SK-N-SH (cell line): ENCODE data around the gene MORN2. TPM values are rescaled to one million over a fixed set of nuclear protein-coding genes. Genes with fewer than 3 reads are reported as not detected.

Experiments
- CTCF ChIA-PET: fragments of 300-600, 350-600 bp; formaldehyde crosslinking; extraction: SDS; loops from one replicate; lab custom pipeline; 2021; lab: Yijun Ruan, JAX
- POLR2A ChIA-PET: fragments of 350-600 bp; sonication (Branson Sonifier 250); formaldehyde crosslinking; extraction: SDS; loops from one replicate; lab custom pipeline; 2020; ENCODE audit warnings: antibody characterized with exemption, inconsistent platforms; lab: Yijun Ruan, JAX
- DNase-seq: peaks from one replicate; pipeline ENCODE4 v3.0.0; 2012
- H2AFZ ChIP-seq: fragments of 200-600 bp; sonication (generic); 2 replicates; pipeline ENCODE4 v1.8.1; 2016; ENCODE audit warnings: antibody characterized with exemption, mild to moderate bottlenecking, low read depth
- H3F3A ChIP-seq: fragments of 200-600 bp; sonication (generic); replicated peaks from 2 replicates; pipeline ENCODE3; 2016; ENCODE audit warnings: antibody characterized with exemption, mild to moderate bottlenecking; ENCODE audit not compliant: insufficient read depth
- H3K27ac ChIP-seq, 2 experiments: fragments of 200-500 bp in 1 of 2; fragments of 200-600 bp in 1 of 2; sonication (Bioruptor generic) in 1 of 2; sonication (generic), shearing (Covaris generic) in 1 of 2; 2 replicates each; pipeline versions ENCODE4 v1.5.1 to v1.6.1; 2014 to 2016; ENCODE audit warnings: low read depth in 2 of 2, inconsistent platforms in 1 of 2, low read length in 1 of 2, mild to moderate bottlenecking in 1 of 2, mixed read lengths in 1 of 2
- H3K27me3 ChIP-seq: fragments of 200-600 bp; sonication (generic), shearing (Covaris generic); 2 replicates; pipeline ENCODE4 v1.6.1; 2016; ENCODE audit warnings: mixed run types; ENCODE audit not compliant: insufficient read depth
- H3K36me3 ChIP-seq, 2 experiments: fragments of 200-500 bp in 1 of 2; fragments of 200-600 bp in 1 of 2; sonication (Bioruptor generic) in 1 of 2; sonication (generic) in 1 of 2; replicated peaks in 1 of 2; 2 replicates each; pipeline versions ENCODE3 to v1.5.1; 2014 to 2016; ENCODE audit warnings: low read length in 1 of 2, mild to moderate bottlenecking in 1 of 2; ENCODE audit not compliant: insufficient read depth in 2 of 2, control insufficient read depth in 1 of 2
- H3K4me1 ChIP-seq, 2 experiments: fragments of 200-500 bp in 1 of 2; fragments of 200-600 bp in 1 of 2; sonication (Bioruptor generic) in 1 of 2; sonication (generic), shearing (Covaris generic) in 1 of 2; 2 replicates each; pipeline versions ENCODE4 v1.5.1 to v1.6.1; 2014 to 2016; ENCODE audit warnings: low read depth in 1 of 2, low read length in 1 of 2, mixed run types in 1 of 2; ENCODE audit not compliant: insufficient read depth in 2 of 2, control insufficient read depth in 1 of 2
- H3K4me2 ChIP-seq: fragments of 200-600 bp; sonication (generic), shearing (Covaris generic); 2 replicates; pipeline ENCODE4 v1.6.1; 2017; ENCODE audit warnings: mixed run types
- H3K4me3 ChIP-seq, 2 experiments: fragments of 200-500 bp in 1 of 2; fragments of 200-600 bp in 1 of 2; sonication (Bioruptor generic) in 1 of 2; sonication (generic), shearing (Covaris generic) in 1 of 2; 2 replicates each; pipeline versions ENCODE4 v1.5.1 to v1.8.1; 2014 to 2016; ENCODE audit warnings: low read depth in 2 of 2, inconsistent platforms in 1 of 2, low read length in 1 of 2, mild to moderate bottlenecking in 1 of 2, mixed read lengths in 1 of 2, moderate library complexity in 1 of 2
- H3K79me2 ChIP-seq: fragments of 200-600 bp; sonication (generic); 2 replicates; pipeline ENCODE4 v1.8.1; 2017; ENCODE audit warnings: mild to moderate bottlenecking; ENCODE audit not compliant: insufficient read depth
- H3K9ac ChIP-seq: fragments of 200-600 bp; sonication (generic); 2 replicates; pipeline ENCODE4 v1.6.1; 2017; ENCODE audit warnings: mixed run types
- H3K9me2 ChIP-seq: fragments of 200-600 bp; sonication (generic); 2 replicates; pipeline ENCODE4 v1.6.1; 2017; ENCODE audit warnings: mixed run types
- H3K9me3 ChIP-seq: fragments of 200-600 bp; sonication (generic); 2 replicates; pipeline ENCODE4 v1.6.1; 2017; ENCODE audit warnings: mixed run types, mild to moderate bottlenecking, moderate library complexity
- H4K20me1 ChIP-seq: fragments of 200-600 bp; sonication (generic); 2 replicates; pipeline ENCODE4 v1.6.1; 2017; ENCODE audit warnings: mild to moderate bottlenecking, mixed run types; ENCODE audit not compliant: insufficient read depth
- CHD2 ChIP-seq: fragments of 150-350 bp; IDR thresholded peaks from 2 replicates; pipeline ENCODE4 v1.6.1; 2018; ENCODE audit warnings: low read length; ENCODE audit not compliant: partially characterized antibody
- CTCF ChIP-seq: fragments of 200-600 bp; sonication (generic); IDR thresholded peaks from 2 replicates; pipeline ENCODE4 v1.6.1; 2017; ENCODE audit warnings: antibody characterized with exemption, mild to moderate bottlenecking, moderate library complexity
- EZH2phosphoT487 ChIP-seq: fragments of 200-600 bp; sonication (generic); IDR thresholded peaks from 2 replicates; pipeline ENCODE4 v1.6.1; 2017; ENCODE audit warnings: low read depth, mixed run types, mild to moderate bottlenecking, antibody characterized with exemption, moderate library complexity, borderline replicate concordance
- FOXM1 ChIP-seq: IDR thresholded peaks from 2 replicates; pipeline ENCODE4 v1.4.0; 2012; ENCODE audit warnings: low read depth, mild to moderate bottlenecking
- GABPA ChIP-seq: IDR thresholded peaks from 2 replicates; pipeline ENCODE4 v1.4.0; 2012; ENCODE audit warnings: low read depth, mild to moderate bottlenecking
- GATA2 ChIP-seq: sonication (generic); formaldehyde crosslinking; IDR thresholded peaks from 2 replicates; pipeline ENCODE4 v1.5.0; 2020; ENCODE audit warnings: mild to moderate bottlenecking, missing genetic modification reagents
- JUND ChIP-seq: IDR thresholded peaks from 2 replicates; pipeline ENCODE4 v1.4.0; 2012
- MEF2A ChIP-seq: IDR thresholded peaks from 2 replicates; pipeline ENCODE4 v1.4.0; 2012; ENCODE audit warnings: low read depth, borderline replicate concordance
- MXI1 ChIP-seq: IDR thresholded peaks from 2 replicates; pipeline ENCODE4 v1.6.1; 2012; ENCODE audit warnings: mild to moderate bottlenecking, low read depth, low read length, improper control_type of control experiment
- RFX5 ChIP-seq: IDR thresholded peaks from 2 replicates; pipeline ENCODE4 v1.6.1; 2012; ENCODE audit warnings: mild to moderate bottlenecking, improper control_type of control experiment, low read length
- RXRA ChIP-seq: IDR thresholded peaks from 2 replicates; pipeline ENCODE4 v1.4.0; 2012; ENCODE audit warnings: low read depth, mild to moderate bottlenecking, borderline replicate concordance
- SIN3A ChIP-seq: IDR thresholded peaks from 2 replicates; pipeline ENCODE4 v1.6.1; 2012; ENCODE audit warnings: low read depth, mild to moderate bottlenecking, low read length, moderate library complexity, borderline replicate concordance
- SMC3 ChIP-seq: IDR thresholded peaks from 2 replicates; pipeline ENCODE4 v1.6.1; 2012; ENCODE audit warnings: low read depth, low read length, improper control_type of control experiment
- TAF1 ChIP-seq: IDR thresholded peaks from 2 replicates; pipeline ENCODE4 v1.6.1; 2012; ENCODE audit warnings: low read depth, mild to moderate bottlenecking, low read length, moderate library complexity, borderline replicate concordance
- TEAD4 ChIP-seq: IDR thresholded peaks from 2 replicates; pipeline ENCODE4 v1.4.0; 2012; ENCODE audit warnings: mild to moderate bottlenecking, borderline replicate concordance; ENCODE audit not compliant: insufficient read depth
- USF1 ChIP-seq: IDR thresholded peaks from 2 replicates; pipeline ENCODE4 v1.4.0; 2012; ENCODE audit warnings: low read depth, borderline replicate concordance
- USF2 ChIP-seq: fragments of 150-350 bp; IDR thresholded peaks from 2 replicates; pipeline ENCODE4 v1.6.1; 2017; ENCODE audit warnings: antibody characterized with exemption, low read length, low read depth, borderline replicate concordance
- ZBTB33 ChIP-seq: IDR thresholded peaks from 2 replicates; pipeline ENCODE4 v1.4.0; 2012; ENCODE audit warnings: low read depth, borderline replicate concordance
- WGBS: methylation state at CpG from one replicate; pipeline ENCODE4 v1.1.6; 2017; ENCODE audit warnings: low lambda C conversion rate; 5-methylcytosine and 5-hydroxymethylcytosine counted together
- polyA plus RNA-seq, 3 experiments: library from polyadenylated mRNA; depleted of rRNA; stranded (reverse); fragments of >200 nt; gene quantifications; 2 replicates each; pipeline ENCODE4 v1.2.3, GENCODE V29; 2012

MORN2 gene
- polyA plus RNA-seq, 1 of the 3 experiments (the other 2 are of a cell fraction) = 23.2 TPM

GRCh38 chr2:38836791-38837190, 39.0 kb upstream of the MORN2 start:
- Histone ChIP-seq H3K27me3 (no peaks in the 10 kb centered on the region), H3K4me1 (no peaks in the 10 kb centered on the region), H3K36me3 (peaks cover 35 to 52% of the 10 kb centered on the region in 2 experiments), H3K4me3 (no peak overlapping the region), H3K9ac (no peak overlapping the region), H3K9me2 (no peaks in the 10 kb centered on the region), H3K27ac (no peak overlapping the region), H3K9me3 (no peaks in the 10 kb centered on the region), H3F3A (no peaks in the 10 kb centered on the region), H3K4me2 (no peak overlapping the region), H4K20me1 (no peaks in the 10 kb centered on the region), H2AFZ (no peak overlapping the region), H3K79me2 (no peaks in the 10 kb centered on the region)
- no peak for DNase-seq
- POLR2A ChIA-PET = interaction anchor here (0.7 kb wide), 1 partner anchor 141 kb away, joined by 3 read pairs; no protein-coding TSS in a partner anchor
- no peak for TF ChIP-seq ZBTB33
- TF ChIP-seq MEF2A = no peak
- TF ChIP-seq CTCF = no peak
- no peak for TF ChIP-seq RFX5
- TF ChIP-seq USF1 = no peak
- no peak for TF ChIP-seq FOXM1
- TF ChIP-seq SMC3 = no peak
- TF ChIP-seq TAF1 = no peak
- TF ChIP-seq CHD2 = no peak
- no peak for TF ChIP-seq SIN3A
- no peak for TF ChIP-seq EZH2phosphoT487
- TF ChIP-seq GABPA = no peak
- no peak for TF ChIP-seq RXRA
- TF ChIP-seq GATA2 = no peak
- TF ChIP-seq JUND = no peak
- TF ChIP-seq USF2 = no peak
- no peak for TF ChIP-seq MXI1
- no peak for TF ChIP-seq TEAD4
- CTCF ChIA-PET = no interaction called here
- WGBS = 98% methylated on average over 2 of the region's 2 CpGs
